HG03097 (cell line): ENCODE data around the gene C1orf116.

Experiments
- ATAC-seq: cut with Tn5 transposase; IDR thresholded peaks from one replicate; pipeline ENCODE4 v1.9.1; 2021; ENCODE audit not compliant: unreplicated experiment, low FRiP score

The C1orf116 gene

DNA sequence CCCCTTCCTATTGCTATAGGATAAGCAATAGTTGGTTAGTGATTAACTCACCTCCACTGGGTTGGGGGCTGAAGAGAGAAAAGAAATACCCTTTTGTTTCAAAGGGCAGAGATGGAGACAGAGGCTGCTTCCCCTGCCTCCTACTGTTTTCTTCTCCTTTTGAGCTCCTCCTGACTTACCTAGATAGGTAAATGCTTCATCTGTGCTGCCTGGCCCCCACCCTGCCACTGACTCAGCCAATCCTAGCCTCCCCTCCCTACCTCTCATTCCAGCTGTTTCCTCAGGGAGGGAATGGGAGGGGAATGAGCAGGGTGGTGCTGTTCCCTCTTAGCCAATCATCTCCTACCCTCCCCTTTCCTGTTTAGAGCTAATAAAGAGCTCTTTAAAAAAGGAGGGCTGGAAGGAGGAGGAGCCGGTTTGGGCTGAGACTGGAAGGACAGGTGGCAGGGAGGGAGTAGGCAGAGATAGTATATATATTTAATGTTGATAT is at the start of gene C1orf116:
TSS of gene C1orf116 (minus strand) at position 229 of the 490 bp plus-strand sequence. CDS start 5,158 bp downstream, outside the sequence.
- no peak for ATAC-seq

DNA sequence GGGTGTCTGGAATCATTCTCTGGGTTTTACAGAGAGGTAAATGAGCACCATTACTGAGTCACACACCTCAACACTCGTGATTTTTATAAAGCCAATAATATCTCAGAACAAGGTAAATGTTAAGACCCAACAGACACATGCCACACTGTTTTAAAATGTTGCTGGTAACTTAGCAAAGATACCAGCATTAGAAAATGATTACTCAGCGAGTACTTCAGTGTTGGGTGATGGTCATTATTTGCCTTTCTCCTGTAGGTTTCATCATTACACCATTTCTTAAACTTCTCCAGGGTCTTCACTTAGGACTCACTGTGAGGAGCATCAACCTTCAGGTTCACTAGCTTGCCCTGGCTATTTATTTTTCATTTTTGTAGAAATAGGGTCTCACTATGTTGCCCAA is 49.2 kb upstream of the C1orf116 start:
- ATAC-seq = no peak

DNA sequence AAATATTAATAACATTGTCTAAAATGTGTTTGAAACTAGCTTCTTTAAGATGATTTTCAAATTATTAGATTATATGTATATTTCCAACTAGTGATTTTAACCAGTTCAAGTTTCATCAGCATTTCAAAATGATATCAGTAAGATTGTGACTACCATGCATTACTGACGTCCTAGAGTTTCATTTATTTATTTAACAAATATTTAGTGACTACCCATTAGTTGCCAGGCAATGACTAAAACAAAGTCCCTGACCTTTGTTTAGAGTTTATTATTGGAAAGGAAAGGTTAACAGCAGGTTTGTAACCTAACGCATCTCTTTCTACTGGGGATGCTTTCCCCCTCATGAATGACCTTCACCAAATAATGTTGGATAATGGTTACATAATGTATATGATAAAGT is 48.5 kb upstream of the C1orf116 start:
- no peak for ATAC-seq

DNA sequence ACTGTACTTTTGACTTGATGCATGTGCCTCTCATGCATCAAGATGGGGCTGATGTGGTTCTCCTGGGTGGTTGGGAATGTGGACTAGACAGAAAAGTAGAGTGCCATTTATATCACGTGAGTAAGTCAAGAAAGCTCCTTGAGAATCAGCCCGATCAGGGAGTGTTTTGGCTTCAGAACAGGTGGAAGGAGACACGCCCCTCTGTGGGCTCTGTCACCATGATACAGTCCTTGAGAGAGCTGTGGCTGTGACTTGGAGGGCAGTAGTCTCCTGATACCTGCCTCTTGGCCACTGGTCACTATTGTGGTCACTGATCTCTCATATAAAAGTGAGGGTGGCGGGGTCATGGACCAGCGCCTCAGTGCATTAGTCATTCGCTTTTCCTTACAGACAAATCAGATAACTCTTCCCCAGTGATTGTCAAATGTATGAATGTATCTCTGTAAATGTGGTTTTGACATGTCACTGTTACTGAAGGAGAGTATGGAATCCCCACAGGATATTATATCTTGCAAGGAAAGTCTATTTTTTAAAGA is 47.2 kb upstream of the C1orf116 start:
- ATAC-seq = no peak

DNA sequence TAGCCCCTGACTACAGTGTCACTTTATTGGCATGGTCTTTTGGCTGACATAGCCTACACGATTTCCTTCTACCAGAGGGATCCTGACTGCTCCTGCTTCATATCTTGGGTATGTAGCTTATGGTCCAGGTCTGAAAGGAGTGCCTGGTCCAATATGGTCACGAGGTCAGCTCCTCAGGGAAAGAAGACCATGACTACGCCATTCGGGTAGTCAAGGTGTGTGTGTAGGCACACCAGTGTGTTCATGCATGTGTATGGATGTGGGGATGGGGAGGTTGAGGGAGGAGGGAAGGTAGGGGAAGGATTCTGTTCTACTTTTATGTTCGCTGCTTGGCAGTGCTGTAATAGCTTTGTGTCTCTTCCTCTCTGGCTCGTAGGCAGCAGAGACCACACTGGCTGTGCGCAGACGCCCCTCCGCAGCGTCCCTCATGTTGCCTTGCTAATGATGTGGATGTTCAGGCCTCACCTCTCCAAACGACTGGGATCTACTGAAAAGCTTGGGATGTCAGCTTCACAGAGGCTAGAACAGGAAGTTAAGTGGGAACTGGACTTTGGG is 46.1 kb upstream of the C1orf116 start:
- no peak for ATAC-seq

DNA sequence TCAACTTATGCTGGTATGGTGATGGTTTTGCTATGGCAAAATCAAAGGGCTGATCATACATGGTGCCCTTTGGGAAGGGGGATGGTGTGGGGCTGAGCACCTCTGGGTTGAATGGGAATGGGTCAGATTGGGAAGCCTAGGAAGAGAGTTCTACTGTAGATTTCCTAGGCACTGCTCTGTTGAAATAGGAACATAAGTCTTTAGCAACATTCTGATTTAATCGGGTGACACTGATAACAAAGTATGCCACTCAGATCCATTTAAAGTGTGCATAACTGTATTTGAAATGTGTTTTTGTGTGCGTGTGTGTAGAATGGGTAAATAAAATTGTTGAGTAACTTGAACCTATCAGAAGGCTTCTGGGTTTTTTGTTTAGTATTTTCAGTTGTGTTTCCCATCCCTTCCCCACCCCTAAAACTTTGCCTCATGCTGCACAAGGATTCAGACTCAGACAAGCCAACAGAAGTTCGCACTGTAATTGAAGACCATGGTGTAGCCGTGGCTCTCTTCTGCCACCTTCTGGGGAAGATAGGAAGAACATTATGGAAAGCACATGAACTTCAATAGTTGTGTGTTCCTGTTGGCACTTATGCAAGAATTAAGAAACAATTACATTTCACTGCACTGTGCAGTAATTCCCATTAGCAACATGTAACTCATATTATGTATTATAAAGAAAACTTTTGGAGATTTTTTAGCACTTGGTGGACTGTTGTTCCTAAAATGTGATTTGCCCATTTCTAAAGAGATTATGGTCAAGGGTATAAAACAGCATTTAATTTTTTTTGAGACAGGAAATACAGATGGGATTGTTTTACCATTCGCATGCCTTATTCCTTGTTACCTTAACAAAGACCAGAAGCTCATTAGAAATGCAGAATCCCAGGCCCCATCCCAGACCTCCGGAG is 45.2 kb upstream of the C1orf116 start:
- no peak for ATAC-seq

DNA sequence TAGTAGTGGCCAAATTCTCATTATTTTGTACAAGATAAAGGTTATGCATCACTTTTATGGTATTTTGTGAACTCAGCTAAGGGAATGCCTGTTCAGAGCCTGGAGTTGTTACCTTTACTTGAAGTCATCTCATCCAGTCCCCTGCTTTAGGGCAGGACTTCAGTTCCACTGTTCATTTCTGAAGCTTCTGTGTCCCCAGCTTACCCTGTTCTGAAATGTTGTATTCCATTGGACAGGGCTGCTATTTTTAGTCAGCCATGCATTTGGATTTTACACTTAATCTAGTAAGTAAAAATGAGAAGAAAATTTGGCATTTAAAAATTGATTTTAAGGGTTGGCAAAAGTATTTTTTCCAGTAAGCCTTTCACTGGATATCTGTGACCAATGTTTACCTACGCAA is 44.5 kb upstream of the C1orf116 start:
- no peak for ATAC-seq

DNA sequence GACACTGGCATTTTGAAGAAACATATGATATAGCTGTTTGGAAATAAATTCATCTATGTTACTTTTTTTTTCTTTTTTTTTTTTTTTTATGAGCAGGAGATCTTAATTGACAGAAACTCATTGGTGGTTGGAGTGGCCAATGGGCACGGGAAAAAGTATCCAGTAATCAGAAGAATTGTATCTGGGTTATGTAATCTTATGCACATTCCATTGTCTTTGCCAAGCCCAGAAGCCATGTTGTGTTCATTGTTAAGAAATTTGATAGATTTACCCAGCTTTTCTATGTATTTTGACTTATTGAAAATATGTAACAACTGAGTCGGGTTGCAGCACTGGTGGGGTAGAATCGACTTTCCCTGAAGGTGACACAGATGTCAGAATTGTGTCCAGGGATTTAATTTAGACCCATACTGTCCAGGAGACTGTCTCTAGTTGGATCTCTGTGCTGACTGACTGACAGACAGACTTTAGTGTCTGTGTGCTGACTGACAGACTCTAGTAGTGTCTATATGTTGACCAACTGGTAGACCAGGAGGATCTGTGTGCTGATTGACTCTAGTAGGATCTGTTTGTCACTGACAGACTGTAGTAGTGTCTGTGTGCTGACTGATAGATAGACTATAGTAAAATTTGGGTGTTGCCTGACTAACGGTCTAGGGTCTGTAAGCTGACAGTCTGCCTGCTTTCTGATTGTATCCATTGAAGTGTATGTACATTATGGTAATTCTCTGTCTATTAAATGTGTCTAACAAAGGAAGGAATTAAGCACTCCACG is 43.8 kb upstream of the C1orf116 start:
- ATAC-seq = no peak

DNA sequence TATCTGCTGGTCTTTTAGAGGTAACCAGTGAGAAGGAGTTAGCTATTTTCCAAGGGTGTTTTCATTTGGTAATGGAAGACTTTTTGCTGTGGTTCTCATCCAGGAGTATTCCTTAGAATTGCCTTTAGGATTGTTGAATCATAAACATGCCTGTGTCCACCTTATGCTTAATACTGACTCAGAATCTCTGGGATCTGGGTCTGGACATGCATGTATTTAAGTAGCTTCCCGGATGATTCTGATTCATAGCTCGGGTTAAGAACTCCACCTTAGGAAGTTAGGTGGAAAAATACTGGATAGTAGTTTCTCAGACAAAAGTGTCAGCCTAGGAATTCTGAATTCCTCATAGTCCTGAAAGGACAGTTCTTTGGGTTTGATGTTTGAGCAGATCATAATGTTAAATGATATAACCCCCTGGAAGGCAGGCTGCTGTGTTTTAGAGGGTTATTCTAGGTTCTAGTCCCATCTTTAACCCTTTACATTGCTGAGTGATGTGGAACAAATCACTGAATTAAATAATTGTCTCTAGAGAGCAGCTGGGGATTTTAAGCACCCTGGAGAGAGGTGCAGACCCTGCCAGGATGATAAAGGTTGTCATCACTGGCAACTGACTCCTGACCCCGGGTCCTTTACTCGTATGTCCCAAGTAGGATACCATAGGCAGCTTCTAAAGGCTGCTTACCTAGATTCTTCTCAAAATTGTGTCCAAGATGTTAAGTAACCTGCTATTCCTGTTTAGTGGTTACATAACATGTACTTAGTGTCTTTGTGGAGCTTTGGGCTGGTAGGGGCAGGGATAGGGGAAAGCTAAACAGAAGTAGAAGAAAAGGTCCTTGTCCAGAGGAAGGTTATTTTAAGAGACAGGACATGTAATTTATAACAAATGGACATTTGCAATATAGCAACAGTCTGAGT is 41.6 kb upstream of the C1orf116 start:
- no peak for ATAC-seq

DNA sequence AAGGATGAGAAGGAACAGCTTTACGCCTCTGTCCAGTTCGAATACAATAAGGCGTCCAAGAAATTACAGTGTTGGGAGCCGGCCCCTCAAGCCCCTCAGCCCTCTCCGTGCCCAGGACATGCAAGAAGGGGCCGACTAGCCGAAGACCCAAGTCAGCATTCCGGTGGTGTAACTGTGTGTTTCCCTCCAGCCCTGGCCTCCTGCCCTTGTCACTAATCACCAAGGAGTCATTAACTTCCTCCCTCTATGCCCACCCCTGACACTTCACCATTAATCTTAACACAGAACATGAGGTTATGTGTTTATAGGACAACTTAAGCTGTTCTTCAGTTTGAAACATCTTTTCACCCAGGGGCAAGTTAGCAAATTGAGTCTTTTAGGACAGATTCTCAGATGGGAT is 39.7 kb upstream of the C1orf116 start:
- ATAC-seq = no peak

DNA sequence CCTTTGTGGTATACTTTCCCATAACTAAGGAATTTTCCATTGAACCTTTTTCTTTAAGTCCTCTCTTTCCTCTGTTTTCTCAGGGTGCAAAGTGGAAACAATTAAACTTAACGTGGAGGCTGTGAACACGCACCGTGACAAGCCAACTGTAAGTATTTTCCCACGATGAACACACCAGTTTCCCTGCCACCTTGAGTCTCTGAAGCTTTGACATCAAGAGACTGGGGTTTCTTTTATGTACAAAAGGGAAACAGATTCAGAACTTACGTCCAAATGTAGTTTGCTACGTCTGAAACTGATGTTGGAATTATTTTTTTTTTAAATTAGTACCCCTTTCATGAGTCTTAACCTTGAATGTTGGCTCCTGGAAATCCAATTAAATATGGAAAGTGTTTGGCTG is 38.9 kb upstream of the C1orf116 start:
- ATAC-seq = no peak

DNA sequence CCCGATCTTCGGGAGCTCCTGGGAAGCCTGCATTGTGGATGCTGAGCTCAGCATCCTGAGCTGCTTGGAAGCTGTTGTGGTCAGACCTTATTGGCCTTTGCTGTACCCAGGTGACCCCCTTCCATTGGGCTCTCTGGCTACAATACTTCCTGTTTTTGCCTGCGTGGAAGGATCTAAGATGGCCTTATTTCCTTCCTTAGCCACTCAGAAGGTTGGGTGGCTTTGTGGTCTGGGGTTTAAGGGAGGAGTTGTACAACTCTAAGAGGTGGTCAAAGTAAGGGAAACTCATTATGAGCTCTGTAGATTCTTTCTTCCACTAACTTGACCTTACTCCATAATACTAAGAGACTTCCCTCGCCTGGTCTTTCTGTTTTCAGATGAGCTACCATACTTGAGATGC is 38.3 kb upstream of the C1orf116 start:
- no peak for ATAC-seq

DNA sequence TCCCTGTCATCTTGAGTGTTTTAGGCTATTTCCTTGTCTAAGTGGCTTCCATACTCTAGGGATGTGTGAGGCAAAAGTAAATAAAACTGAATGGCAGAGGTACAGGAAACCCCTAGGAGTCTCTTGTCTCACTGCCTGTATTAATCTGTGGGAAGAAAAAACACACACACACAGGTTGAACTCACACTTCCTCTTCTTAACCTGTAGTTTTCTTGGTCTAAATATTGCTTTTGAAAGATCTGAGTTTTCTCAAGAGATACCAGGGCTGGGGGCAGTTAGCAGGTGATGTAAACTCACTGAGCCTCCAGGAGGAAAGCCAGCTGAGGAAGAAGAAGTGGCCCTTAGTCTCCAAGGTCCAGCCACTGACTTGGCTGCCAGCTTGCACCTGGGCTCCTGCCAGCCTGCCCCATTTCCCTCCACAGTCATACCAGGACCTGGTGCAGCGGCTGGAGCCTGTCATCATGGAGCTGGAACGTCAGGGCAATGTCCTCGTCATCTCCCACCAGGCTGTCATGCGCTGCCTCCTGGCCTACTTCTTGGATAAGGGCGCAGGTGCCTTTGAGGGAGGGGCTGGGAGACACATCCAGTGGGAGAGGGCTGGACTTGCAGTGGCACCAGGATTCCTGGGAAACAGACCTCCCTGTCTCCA is 37.4 kb upstream of the C1orf116 start:
- no peak for ATAC-seq

DNA sequence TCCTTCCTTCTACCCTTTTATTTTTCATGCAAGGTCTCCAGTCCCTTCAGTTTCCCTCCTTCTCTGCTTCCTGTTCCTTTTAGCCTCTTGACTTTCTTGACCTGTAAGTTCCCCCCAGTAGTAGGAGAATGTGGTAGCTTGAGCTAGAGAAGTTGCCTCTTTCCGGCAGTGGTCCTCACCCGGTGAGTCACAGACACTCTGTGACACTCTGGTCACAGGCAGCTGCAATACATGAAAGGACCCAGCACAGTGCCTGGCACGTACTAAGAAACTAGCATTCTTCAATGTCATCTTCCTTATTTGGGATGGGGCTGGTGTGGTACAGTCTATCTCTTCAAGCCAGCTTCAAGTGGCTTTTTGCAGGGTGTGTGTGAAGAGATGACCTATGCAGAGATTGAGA is 36.5 kb upstream of the C1orf116 start:
- ATAC-seq = no peak

DNA sequence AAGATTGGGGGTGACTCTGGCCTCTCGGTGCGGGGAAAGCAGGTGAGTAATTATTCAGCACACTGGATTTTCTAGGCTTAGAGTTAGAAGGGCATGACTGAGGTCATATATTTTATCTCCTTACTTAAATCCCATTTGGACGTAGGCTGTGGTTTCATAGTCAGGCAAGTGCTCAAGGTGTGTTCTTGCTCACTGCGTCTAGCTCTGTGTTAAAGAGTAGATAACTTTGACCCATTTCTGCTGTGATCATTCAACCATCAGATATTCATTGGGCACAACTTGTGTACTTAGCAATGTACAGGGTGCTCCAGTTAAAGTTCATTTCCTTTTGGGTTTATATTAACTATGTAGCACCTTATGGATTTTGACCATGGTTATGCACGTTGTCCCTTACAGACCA is 35.1 kb upstream of the C1orf116 start:
- ATAC-seq = no peak

DNA sequence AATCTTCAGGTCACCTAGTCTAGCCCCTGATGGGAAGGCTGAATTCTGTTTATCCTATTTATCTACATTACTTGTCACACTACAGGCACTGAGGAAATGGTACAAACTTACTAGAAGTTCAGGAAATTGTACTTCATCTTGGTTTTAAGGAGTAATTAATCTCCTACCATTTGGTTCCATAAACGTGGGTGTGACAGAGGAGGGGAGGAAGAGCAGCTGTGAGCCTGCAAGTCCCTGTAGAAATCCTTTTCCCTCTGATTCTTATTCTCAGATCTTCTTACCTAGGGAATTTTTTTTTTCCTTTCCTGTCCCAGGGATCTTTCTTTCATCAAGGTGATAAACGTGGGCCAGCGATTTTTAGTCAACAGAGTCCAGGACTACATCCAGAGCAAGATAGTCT is 34.6 kb upstream of the C1orf116 start:
- no peak for ATAC-seq

DNA sequence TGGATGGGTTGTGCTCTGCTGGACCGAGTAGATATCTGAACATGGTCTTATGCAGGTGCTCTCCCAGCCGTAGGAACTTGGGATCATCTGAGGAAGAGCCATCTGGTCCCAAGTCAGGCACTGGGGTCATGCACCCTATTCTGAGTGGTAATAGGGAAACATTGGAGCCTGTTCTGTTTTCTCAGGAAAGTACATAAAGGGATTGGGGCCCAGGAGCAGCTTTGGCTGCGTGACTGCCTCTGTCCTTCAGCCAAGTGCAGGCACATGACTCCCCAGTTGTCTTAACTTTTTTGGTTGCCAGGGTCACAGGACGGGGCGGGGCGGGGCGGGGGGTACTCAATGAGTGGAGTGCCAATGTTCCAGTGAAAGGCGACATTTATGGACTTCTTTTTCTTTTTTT is 32.0 kb upstream of the C1orf116 start:
- ATAC-seq = no peak

DNA sequence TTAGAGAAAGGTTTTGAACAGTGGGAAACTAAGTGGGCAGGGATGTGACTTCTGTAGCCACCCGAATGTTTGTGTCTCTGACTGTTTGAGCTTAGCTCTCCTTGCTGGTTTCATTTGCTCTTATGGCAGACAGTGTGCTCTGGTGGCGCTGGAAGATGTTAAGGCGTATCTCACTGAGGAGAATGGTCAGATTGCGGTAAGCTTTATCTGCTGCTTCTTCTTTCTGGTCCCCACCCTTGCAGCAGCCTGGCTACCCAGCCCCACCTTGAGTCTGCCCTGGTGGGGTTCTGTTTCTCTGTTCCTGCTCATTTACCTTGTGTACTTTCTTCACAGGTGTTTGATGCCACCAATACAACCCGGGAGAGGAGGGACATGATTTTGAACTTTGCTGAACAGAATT is 30.5 kb upstream of the C1orf116 start:
- ATAC-seq = no peak

DNA sequence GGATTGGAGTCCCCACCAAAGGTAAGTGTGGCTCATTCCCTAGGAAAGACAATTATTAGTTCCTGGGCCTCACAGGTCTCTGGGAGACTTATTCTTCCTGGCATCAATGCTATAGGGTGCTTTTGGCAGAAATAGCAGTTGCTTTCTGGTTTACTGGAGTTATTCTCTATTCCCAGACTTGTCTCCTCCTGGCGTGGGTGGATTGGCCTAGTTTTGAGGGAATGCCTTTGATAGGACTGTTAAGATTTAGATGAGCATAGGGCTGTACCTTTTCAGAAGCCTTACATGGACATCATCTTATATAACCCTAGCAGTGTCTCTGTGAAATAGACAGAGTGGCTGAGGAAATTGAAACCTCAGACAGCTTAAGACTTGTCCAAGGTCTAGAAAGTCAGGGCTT is 29.5 kb upstream of the C1orf116 start:
- no peak for ATAC-seq

DNA sequence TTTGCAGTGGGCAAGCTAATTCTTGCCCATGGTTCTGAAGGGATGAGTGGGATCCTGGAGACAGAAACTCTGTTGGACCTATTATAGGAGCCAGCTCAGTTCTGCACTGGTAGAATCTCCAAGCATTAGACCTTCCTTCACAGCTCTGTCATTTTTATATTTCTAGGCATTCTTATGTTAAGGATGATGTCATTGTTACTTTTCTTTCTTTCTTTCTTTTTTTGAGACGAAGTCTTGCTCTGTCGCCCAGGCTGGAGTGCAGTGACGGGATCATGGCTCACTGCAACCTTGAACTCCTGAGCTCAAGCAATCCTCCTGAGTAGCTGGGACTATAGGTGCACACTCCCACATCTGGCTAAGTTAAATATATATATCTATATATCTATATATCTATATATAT is 28.0 kb upstream of the C1orf116 start:
- ATAC-seq = no peak
